C4-2B (cell line): ENCODE results near the gene TPD52L1.
"Not testable (repeated sequence)": the region's sequence is repeated elsewhere in the genome, so short reads cannot be mapped to it uniquely, and the experiment has no call there.

Experiments used
- H3K27ac ChIP-seq: fragments of 450-650 bp; 2 replicates; pipeline ENCODE4 v1.5.1; 2017
- CTCF ChIP-seq: fragments of 450-650 bp; conservative IDR thresholded peaks from 2 replicates; pipeline ENCODE4 v1.5.1; 2017; ENCODE audit warnings: mild to moderate bottlenecking
- ZFX ChIP-seq: fragments of 450-650 bp; IDR thresholded peaks from 2 replicates; pipeline ENCODE4 v1.6.1; 2017

TPD52L1 gene

DNA sequence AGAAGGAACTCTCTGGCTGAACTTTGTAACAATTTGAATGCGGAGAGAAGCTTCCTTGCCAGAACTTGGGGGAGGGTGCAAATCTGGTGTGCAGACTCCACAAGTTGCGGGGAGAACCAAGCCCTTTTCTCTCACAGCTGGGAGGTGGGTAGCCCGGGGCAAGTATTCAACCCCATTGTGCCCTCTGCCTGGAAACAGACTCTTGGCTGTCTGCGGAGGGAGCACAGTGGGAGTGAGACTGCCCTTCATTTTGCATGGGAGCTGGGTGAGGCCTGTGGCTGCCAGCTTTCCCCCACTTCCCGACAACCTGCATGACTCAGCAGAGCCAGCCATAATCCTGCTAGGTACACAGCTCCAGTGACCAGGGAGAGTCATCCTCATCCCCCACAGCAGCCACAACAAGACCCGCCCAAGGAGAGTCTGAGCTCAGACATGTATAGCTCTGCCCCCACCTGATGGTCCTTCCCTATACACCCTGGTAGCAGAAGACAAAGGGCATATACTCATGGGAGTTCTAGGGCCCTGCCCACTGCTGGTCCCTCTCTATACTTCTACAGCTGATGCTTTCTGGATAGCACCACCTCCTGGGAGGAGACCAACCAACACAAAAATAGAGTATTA lies 29.4 kb upstream of the TPD52L1 start:
- TF ChIP-seq ZFX: no peak
- H3K27ac ChIP-seq: no peak overlapping the region

- H3K27ac ChIP-seq: not testable (repeated sequence)
Measured at GRCh38 chr6:125125856-125126255, 27.7 kb upstream of the TPD52L1 start.

DNA sequence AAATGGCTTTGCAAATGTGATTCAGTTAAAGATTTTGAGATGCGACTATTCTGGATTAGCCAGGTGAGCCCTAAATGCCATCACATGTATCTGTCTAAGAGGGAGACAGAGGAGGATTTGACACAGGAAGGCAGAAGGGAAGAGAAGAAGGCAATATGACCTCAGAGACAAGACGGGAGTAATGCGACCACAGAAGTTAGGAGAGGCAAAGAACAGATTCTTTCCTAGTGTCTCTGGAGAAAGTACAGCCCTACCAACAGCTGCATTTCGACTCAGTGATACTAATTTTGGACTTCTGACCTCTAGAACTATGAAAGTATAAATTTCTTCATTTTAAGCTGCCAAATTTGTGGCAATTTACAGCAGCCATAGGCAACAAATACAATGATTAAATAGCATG lies 24.2 kb upstream of the TPD52L1 start:
- H3K27ac ChIP-seq: no peak overlapping the region
- no peak for TF ChIP-seq ZFX
- no peak for TF ChIP-seq CTCF

GRCh38 chr6:125132058-125132457 lies 21.5 kb upstream of the TPD52L1 start:
- TF ChIP-seq ZFX: no peak
- TF ChIP-seq CTCF: no peak
- no peak overlapping the region for H3K27ac ChIP-seq

DNA sequence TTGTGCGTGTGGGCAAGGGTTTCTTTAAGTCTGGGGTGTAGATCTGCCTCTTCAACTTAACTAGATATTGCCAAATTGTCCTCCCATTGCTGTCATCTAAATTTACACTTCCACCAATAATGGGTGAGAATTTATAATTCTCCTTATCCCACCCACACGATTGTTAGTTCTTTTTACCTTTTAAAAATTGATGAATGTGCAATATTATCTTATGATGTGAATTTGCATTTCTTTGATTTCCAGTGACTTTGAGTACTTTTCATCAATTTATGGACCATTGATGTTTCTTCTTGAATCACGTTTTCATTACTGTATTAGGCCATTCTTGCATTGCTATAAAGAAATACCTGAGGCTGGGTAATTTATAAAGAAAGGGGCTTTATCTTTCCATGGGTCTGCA lies 17.2 kb upstream of the TPD52L1 start:
- H3K27ac ChIP-seq: no peak overlapping the region
- TF ChIP-seq CTCF (no peak), ZFX (no peak)

DNA sequence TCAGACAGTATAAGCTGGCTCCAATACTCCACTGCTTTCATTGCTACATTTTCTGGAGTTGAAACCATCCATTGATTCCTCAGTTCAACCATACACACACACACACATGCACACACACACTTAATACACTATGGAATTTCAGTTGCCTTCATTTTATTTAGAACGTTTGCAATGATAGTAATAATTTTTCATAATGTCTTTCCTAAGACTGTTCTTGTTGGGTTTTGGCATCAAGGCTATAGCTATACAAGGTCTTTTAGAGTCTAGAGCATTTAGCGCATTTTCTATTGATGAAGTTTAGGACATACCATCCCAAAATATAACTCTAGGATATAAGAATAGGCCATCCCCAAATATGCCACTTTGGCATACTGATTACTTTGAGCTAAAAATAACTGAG lies 15.5 kb upstream of the TPD52L1 start:
- no peak for TF ChIP-seq ZFX
- TF ChIP-seq CTCF: no peak
- no peak overlapping the region for H3K27ac ChIP-seq

DNA sequence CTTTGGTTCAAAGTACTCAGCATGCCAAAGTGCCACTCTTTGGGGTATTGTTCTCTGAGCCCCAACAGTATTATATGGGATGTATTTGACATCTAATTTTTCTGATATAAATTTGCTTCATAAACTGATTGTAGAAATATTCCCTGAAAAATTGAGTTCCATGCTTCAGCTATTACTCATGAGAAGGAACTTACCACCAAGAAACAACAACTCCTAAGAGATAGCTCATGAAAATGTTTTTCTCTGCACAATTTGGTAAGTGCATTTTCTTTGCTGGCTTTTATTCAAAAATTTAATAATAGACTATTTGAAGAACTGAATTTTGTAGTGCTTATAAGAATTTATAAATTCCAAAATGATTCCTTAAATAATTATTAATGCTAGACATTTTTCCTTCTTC lies 12.8 kb upstream of the TPD52L1 start:
- H3K27ac ChIP-seq: no peak overlapping the region
- TF ChIP-seq CTCF (no peak), ZFX (no peak)

- TF ChIP-seq ZFX (no peak), CTCF (no peak)
Measured at GRCh38 chr6:125142618-125143017, 11.0 kb upstream of the TPD52L1 start.

More at GRCh38 chr6:125142618-125143017, 11.0 kb upstream of the TPD52L1 start:
- H3K27ac ChIP-seq: no peak overlapping the region
